C4-2B (cell line): ENCODE data around the gene HOXA10.

ENCODE experiments used
- H3K27ac ChIP-seq: fragments of 450-650 bp; 2 replicates; pipeline ENCODE4 v1.5.1; 2017
- ZFX ChIP-seq: fragments of 450-650 bp; IDR thresholded peaks from 2 replicates; pipeline ENCODE4 v1.6.1; 2017
- TF ChIP-seq, protein P1 (sequence below): fragments of 450-650 bp; conservative IDR thresholded peaks from 2 replicates; pipeline ENCODE4 v1.5.1; 2017; ENCODE audit warnings: mild to moderate bottlenecking

The HOXA10 gene

DNA sequence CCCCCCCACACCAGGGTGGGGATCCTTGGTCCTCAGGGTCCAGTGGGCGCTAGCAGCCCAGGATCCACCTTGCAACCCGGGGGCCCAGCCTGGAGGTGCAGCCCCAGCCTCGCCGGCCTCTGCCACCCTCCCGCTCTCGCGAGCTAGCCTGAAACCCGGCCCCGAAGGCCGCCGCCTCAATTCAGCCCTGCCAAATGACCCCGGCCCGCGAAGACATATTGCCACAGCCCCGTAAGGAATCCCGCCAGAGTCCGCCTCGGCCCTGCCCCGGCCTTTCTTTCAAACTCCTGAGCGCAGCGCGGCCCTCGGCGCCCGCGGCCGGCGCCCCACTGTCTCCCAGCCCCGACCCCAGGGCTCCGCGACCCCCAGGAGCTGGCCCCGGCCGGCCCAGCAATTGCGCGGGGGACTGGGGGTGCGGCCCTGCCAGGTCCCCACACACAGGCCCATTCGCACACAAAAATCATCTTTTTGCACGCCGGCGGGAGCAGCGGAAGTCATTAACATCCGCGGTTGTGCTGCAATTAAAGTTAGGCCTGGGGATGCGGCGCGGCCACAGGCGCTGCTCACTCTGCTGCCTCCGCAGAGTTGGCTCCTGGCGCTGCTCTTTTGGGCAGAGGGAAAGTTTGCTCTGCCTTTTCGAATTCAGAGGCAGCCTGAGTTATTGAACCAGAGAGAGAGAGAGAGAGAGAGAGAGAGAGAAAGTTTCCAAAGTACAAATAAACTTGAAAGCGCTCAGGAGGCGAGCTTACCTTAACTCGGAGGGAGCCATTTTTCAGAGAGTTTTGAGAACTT lies 34.6 kb downstream of the HOXA10 start:
- H3K27ac ChIP-seq = no peak overlapping the region

GRCh38 chr7:27138985-27139333 lies 35.2 kb downstream of the HOXA10 start:
- TF ChIP-seq, protein P1, sequence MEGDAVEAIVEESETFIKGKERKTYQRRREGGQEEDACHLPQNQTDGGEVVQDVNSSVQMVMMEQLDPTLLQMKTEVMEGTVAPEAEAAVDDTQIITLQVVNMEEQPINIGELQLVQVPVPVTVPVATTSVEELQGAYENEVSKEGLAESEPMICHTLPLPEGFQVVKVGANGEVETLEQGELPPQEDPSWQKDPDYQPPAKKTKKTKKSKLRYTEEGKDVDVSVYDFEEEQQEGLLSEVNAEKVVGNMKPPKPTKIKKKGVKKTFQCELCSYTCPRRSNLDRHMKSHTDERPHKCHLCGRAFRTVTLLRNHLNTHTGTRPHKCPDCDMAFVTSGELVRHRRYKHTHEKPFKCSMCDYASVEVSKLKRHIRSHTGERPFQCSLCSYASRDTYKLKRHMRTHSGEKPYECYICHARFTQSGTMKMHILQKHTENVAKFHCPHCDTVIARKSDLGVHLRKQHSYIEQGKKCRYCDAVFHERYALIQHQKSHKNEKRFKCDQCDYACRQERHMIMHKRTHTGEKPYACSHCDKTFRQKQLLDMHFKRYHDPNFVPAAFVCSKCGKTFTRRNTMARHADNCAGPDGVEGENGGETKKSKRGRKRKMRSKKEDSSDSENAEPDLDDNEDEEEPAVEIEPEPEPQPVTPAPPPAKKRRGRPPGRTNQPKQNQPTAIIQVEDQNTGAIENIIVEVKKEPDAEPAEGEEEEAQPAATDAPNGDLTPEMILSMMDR = no peak
- no peak for TF ChIP-seq ZFX
- no peak overlapping the region for H3K27ac ChIP-seq

More for the DNA sequence above, 34.6 kb downstream of the HOXA10 start:
- TF ChIP-seq ZFX = no peak
- TF ChIP-seq, protein P1 = no peak

- no peak overlapping the region for H3K27ac ChIP-seq
- TF ChIP-seq, protein P1 = no peak
Measured at GRCh38 chr7:27138472-27138871, 35.6 kb downstream of the HOXA10 start.

GRCh38 chr7:27137640-27138315 lies 36.3 kb downstream of the HOXA10 start:
- no peak overlapping the region for H3K27ac ChIP-seq
- no peak for TF ChIP-seq ZFX
- TF ChIP-seq, protein P1 = no peak

- TF ChIP-seq ZFX = no peak
- TF ChIP-seq, protein P1 = no peak
- no peak overlapping the region for H3K27ac ChIP-seq
Measured at GRCh38 chr7:27134392-27134791, 39.7 kb downstream of the HOXA10 start.

- no peak for TF ChIP-seq ZFX
- TF ChIP-seq, protein P1 = no peak
- H3K27ac ChIP-seq = no peak overlapping the region
Measured at GRCh38 chr7:27133409-27134231, 40.5 kb downstream of the HOXA10 start.
